CD4-positive, alpha-beta T cell treated with Interferon gamma for 1 hour (primary cell): ENCODE data around the gene PRKD2.

Experiments
- DNase-seq: peaks from one replicate; pipeline ENCODE4 v3.0.0-alpha.2; 2020

The PRKD2 gene

DNA sequence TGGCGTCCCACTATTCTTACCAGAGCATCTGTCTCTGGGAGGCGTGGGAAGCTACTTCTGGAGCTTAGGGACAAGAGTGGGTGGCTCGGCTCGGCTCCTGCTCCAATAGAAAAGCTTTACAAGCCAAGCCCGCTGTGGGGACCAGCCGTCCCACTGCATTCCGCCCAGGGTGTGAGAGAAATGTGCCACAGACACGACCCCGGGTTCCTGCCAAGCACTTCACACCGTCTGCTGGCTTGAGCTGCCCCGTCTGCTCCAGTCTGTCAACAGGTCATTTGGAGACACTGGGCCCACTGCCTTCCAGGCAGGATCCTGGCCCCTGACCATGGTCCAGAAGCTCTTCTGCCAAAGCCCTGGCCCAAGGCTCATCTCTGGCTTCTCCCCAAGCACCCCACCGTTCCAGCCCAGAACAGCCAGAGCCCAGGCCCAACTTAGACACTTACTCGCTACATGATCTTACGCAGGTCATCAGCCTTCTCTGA lies 22.4 kb upstream of the PRKD2 start:
- no peak for DNase-seq

DNA sequence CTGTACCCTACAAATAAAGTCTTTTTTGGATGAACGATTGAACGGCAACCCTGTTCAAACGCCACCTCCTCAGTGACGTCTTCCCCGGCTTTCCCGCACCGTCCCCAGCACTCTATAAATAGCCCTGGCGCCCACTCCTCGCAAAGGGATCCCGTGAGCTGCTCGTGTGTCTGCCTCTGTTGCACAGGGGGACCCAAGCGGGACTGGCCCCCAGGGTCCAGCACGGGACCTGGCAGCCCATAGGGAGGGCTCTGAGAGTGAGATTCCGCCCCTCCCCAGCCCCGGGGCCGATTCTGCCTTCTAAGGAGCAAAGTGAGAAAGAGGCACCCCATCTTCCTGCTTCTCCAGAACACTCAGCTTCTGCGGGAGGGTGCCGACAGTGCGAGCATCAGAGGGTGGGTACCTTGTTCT lies 20.9 kb upstream of the PRKD2 start:
- DNase-seq = no peak

DNA sequence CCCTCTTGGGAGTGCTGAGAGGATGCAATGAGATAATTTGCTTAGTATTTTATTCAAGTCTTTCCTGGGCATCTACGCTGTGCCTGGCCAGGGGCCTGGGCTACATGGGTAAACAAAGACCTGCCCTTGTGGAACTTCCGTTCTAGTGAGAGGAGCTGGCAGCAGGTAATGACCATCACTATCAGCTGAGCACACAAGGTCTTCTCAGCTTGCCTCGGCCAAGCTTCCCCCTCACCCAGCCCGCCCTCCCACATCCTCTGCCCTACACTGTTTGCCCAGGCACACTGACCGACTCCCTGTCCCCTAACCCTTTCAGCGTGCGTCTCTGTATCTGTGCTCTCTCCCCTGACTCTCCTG lies 20.4 kb upstream of the PRKD2 start:
- DNase-seq = no peak

DNA sequence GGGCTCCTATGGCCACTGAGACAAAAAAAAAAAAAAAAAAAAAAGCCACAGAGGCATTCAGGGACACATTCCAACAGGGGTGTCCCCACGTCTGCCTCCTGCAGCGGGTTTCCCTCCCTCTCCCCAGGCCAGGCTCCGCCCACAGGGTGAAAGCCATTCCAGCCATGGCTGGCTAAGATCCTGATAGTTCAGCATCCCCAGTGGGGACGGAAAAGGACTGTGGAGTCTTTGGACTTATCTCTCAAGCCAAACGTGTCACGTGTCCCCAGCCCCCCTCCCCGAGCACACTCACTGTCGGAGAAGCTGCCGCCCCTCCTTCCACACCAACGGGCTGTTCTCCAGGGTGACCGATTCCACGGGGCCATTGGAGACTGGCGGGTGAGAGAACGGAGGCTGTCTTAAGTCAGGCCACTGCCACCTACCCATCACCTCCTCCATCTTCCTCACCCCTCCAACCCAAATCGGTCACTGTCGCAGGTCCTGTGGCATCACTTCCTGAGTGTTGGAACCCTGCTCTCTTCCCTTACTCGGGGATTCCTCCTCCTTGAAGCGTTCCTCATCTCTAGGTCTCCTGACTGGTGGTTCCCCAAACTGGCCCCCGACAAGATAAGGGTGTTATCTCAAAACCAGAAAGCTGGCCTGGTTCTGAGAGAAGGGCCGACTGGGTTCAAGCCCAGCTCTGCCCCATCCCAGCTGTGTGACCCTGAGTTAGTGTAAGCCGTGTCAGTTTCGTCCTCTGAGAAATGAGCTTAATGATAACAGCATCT lies 19.8 kb upstream of the PRKD2 start:
- no peak for DNase-seq

DNA sequence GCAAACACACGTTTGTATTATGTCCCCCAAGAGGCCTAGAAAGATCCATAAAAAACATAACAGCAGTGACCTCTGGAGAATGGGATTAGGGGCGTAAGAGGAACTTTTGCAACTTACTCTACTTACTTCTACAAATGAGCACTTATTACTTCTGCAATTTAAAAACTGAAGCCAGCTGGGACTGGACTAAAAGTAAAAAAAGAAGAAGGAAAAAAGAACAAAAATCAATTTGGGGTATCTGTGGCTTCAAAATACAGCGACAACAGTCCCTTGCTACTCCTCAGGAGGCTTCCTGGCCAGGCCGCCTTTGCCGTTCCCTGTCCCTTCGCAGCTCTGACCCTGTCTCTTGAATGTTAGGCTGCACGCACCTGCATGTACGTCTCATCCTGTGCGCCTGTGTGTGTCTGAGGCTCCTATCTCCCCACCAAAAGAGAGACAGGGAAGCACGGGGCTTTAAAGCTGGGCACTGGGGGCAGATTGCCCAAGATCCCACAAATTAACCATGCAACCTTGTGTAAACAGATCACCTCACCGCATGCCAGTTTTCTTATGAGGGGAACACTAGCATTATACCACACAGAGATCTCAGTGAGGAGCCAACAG lies 16.9 kb upstream of the PRKD2 start:
- no peak for DNase-seq

DNA sequence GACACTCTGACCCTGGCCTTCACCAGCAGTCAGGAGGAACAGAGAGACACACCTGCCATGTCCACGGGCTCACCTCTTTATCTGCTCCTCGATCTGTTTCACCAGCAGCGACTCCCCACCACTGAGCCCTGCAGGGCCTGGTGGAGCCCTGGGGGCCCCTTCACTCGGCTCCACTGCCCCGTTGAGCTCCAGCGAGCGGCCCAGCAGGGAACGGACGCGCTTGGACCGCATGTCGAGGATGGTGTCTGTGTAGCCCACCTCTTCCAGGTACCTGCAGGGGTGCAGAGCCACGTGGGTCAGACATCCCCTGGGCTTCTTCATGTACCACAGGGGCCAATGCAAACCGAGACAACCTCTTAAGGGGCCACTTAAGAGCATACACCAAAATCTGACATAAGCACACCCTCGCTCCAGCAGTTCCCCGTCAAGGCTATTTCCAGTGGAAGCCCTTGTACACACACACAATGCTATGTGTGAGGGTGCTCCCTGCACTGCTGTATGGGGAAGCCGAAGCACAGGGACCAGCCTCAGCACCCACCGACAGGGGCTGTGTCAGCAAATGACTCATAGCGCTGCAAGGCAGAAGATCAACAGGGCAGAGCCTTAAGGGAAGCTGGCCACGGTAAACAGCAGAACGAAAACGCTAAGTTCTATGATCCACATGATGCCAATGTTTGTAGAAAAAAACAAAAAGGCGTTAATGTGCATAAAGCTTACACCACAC lies 16.2 kb upstream of the PRKD2 start:
- DNase-seq = peak; percentile 66

DNA sequence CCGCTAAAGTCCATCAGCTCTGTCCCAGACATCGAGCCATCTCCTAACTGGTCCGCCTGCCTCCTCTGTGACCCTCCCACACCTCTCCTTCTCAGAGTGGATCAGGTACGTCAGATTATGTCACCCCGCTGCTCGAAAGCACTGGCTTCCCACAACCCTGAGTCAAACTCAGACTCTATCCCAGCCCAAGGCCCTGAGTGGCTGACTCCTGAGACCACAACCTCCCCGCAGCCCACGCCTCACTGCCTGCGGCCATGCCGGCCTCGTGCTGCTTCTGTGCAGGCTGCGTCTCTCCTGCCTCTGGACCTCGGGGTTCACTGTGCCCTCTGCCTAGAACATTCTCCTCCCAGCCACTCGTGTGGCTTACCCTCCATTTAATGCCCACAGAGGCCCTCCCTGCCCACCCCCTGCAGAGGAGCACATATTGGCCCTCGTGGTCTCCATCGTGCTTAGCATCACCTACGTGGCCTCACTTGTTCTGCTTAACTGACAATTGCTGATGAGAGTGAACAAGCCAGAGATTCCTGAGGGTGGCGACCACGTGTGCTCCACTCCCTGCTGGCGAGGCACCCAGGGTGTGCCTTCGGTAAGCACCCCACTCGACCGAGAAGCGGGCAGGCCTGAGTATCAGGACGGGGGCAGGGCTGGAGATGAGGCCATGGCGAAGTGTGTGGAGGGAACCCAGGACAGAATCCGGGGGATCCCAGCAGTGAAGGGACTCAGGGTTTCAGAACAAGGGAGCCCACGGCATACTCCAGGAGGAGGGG lies 15.4 kb upstream of the PRKD2 start:
- no peak for DNase-seq

DNA sequence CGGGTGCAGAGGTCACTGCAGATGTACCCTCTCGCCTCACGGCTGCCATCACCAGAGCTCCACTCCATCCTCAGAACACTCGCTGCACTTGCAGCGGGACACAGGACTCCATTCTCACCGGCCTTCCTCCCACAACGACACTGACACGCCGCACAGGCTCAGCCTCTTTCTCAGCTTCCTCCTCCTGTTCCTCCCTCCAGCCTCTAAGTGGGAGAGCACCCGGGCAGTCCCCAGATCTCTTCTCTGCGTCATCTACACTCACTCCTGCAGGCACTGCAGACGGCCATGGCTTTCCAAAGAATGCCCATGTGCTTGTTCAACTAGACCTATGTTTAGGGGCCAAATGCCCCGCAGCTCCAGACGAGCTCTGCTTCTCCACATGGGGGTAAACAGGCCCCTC lies 14.7 kb upstream of the PRKD2 start:
- DNase-seq = peak; percentile 42

DNA sequence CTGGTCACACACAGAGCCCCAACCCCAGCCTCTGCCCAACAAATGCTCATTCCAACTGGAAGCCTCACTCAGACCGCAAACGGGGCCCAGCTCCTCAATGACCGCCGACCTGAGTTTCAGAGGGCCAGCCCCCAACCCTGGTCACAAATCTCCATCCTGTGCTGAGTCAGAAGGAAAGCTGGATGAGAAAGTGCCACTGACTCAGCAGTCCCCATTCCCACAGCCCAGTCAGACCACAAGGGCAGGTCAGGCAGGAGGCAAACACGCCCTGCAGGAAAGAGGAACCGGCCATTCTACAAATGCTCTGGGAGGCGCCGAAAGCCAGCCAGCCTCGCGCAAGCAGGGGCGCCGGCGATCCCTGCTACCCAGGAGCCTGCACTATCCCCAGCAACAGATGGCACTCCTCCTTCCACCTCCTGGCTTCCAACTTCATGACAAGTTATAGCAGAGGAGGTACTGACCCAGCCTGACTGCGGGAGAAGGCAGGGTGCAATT lies 14.1 kb upstream of the PRKD2 start:
- peak; percentile 61 for DNase-seq

DNA sequence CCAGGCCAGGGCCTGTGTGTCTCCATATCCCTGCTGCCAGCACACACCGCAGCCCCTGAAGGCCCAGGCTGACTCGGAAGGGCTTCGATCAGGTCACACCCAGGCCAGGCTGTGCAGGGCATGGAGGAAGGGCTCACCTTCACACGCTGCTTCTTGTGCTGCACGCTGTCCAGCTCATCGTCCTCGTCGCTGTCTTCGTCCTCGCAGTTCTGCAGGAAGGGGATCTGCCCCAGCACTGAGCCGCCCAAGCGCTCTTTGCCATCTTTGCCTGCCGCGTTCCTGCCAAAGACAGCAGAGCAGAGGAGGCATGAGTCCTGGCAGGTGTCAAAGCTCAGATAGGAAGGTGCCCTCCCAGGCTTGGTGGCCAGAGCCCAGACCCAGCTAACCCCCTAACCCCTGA lies 13.7 kb upstream of the PRKD2 start:
- DNase-seq = no peak

DNA sequence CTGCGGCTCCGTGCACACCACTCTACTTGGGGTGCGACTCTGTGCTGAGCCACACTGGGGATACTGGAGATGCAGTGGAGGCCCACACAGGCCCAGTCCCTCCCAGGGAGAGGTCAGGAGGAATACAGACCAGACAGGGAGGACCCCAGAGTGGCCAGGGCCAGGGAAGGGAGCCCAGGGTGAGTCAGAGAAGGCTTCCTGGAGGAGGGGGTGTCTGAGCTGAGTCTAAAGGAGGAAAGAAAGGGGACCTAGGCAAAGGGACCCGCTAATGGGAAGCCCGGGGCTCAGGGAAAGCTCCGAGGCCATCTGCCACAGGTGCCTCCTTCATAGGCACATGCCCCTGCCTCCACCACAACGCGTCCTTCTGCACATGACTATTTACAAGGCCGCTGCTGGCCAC lies 13.3 kb upstream of the PRKD2 start:
- no peak for DNase-seq

DNA sequence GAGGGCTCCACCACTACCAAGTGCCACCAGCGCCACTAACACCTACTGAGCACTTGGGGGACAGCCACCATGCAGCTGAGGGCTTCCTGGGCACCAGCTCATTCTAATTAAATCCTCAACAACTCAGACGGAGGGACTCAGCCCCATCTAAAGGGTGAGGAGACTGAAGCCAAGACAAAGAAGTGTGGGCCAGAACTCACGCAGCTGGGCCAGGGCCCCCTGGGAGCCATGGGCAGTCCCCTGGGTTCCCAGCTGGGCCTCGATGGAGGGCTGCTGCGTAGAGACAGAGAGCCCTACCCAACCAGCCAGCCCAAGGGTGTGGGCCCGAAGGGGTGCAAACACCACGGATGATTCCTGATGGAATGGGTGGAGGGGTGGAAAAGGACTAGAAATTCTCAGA lies 12.8 kb upstream of the PRKD2 start:
- no peak for DNase-seq

DNA sequence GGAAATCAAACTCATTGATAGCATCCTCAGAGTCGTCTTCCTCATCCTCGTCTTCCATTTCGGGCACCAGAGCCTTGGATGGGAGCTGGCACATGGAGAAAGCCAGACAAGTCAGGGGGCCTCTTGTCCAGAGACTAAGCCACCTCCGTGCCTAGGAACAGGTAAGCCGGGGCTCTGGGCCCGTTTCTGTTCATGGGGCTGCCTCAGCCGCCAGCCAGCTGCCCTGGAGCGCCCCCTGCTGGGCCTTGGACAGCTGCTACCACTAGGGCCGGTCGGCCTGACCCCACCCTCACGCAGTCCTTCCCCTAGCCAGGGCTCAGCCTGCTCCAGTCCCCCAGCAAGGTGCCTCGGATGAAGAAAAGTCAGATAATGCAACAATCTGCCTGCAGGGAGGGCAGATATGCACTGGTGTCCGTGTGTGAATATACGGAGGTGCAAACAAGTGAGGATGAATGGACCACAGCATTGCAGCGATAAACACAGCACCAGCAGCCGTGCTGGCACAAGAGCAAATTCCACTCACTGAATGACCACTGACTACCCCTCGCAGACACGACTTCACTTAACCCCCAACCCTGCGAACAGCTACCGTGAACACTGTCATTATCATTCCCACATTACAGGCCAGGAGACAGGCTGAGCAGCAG lies 11.9 kb upstream of the PRKD2 start:
- DNase-seq = peak; percentile 78

DNA sequence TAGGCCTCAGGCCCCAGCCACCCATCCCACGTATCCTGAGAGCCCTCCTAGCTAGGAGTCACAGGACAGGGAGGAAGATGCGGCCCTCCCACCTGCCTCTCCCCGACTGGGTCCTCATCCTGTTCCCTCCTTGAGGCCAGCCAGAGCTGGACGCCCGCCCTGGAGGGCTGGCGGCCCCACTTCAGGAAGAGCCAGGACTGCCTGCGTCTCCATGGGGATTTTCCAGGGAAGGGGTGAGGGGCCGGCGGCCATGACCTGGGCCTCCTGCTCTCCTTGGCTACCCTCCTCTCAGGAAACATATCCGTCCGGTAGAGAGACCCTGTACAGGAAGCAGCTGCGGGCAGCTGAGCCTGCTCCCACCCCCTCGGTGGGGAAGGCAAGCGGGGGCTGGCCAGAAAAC lies 11.3 kb upstream of the PRKD2 start:
- no peak for DNase-seq

DNA sequence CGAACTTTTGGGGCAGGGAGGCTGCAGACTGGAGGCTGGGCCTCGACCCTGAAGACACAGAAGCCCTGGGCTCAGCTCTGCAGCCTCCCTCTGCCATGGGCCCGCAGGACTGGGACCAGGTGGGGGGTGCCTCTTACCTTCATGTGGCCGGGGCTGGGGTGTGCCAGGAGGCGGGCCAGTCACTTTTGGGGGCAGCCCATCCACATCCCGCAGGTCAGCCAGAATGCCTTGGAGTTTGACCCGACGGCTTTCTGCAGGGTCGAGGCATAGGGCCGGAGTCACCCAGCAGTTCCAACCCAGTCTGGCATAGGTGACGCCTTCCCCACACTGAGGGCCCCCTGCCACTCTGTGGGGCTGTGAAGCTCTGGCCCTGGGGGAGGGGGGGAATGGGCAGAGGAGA lies 10.8 kb upstream of the PRKD2 start:
- no peak for DNase-seq

DNA sequence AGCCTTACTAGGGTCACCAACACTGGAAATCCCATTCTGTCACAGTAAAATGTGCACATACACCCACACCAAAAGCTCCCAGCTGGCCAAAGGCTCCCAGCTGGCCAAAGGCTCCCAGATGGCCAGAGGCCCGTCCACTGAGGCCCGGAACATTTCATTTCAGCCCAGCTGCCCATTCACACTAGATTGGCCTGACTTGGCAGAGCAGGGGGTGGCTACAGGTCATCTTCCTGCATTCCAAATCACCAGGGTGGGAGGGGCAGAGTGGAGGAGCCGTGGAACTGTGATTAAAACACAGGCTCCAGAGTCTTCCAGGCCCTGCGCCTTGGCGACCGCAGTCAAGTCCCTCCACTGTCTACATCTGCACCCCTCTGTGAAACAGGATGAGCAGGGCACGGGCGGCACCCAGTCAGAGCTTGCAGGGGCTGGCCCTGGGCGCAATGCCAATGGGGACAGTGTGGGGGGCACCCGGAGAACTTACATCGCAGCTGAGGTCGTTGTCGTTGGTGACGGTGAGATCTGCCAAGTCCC lies 10.1 kb upstream of the PRKD2 start:
- no peak for DNase-seq

DNA sequence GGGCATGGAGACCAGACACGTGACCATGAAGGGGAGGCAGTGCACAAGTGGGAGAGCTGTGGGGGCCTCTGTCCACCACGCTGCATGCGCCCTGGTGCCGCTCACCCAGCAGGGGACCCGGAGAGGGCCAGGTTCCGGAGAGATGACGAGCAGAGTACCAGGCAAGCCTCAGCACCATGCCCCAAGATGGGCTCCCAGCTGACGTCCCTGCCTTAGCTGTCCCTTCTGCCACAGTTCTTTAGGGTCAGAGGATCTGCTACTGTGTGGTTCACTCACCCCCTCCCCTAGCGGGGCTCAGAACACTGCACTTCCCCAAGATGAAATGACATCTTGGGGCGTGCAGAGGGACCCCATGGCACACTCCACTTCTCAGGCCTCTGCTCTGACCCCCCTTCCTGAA lies 9.6 kb upstream of the PRKD2 start:
- no peak for DNase-seq

DNA sequence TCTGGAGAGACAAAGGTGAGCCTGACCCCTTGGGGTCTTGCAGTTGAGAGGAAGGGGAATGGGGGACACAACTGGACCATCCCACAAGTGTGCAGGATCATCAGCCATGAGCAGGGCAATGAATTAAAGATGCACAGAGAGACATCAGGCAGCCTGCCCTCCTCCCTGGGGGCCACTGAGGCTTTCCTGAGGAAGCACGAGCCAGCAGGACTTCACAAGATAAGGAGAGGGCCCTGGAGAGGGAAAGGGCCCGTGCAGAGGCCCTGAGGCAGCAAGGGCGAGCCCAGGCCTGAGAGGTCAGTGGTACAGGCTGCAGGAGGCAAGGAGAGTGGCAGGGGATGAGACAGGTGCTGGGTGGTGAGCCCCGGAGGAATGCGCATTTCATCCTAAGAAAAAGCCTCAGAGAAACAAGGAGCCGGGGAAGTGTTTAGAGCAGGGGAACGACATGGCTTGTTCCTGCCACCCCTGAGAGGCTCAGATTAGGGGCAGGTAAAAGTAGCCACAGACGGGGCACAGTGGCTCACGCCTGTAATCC lies 9.0 kb upstream of the PRKD2 start:
- DNase-seq = no peak

DNA sequence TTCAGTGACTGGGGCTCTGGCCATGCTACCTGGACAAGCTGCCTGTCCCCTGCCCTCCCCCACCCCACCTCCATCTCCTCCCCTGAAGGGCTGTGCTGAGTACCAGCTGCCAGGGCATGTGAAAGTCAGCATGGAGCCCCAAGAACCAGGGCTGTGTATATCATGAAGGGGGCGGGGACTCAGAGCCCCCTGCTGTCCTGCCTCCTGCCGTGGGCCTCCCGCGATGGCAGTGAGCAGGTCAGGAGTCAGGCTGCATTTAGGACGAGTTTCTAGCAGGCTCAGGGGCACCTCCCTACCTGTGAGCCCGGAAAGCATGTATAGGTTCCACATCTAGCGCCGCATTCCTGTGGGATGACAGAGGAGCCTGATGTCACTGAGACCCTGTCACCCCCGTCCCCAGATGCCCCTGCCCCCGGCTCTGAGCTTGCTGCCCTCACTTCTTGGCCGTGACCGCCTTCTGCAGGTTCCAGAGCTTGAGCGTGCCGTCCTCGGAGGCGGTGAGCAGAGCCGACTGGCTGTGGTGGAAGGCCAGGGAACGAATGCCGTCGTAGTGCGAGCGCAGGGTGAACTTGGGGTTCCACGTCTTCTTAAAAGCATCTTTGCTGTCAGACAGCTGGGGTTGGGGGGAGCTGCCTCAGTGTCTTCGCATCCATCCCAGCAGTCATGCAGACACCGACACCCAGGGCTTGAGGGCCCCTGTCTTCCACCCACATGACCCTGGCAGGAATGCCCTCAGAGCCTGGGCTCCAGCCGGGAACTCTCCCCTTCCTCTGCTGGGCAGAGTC lies 8.3 kb upstream of the PRKD2 start:
- DNase-seq = no peak

DNA sequence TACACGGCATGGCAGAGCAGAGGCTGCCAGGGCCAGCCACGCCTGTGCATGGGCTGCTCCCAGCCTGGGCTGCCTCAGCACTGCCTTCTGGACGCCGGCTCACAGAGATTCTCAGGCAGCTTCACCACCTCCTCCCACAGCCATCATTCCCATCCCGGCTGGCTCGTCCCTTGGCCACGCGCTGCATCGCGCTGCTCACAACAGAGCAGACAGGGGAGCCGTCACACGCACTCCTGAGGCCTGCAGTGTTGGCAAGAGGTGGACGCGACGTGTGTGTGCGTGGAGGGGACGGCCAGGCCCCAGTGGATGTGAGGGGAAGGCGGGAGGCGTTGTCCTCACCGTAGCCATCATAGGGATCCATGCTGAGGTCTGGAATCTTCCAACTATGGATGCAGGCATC lies 7.6 kb upstream of the PRKD2 start:
- DNase-seq = no peak

DNA sequence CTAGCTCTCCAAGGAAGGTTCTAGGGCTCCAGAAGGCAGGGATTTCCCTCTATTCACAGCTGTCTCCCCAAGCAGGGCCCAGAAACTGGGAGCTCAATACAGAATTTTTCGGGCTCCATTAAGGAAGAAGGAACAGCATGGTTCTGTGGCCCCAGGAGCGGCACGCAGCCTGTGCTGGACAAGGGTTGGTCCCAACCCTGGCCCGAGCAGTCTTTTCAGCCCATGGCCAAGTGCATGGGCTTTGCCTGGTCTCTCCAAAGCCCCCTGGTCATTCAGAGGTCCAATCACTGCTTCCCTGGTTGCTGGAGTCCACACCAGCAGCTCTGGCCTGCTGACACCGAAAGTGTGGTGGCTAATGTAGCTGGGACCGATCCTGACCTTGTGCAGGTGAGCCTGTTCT lies 6.6 kb upstream of the PRKD2 start:
- no peak for DNase-seq
